ENCODE measurements around the gene SEMA6D. TPM values are rescaled to one million over a fixed set of nuclear protein-coding genes. Genes with fewer than 3 reads are reported as not detected.

The SEMA6D gene
- total RNA-seq, 4 donors from 2014 or later, result 6.3 to 22.0 (median 13.4) TPM

DNA sequence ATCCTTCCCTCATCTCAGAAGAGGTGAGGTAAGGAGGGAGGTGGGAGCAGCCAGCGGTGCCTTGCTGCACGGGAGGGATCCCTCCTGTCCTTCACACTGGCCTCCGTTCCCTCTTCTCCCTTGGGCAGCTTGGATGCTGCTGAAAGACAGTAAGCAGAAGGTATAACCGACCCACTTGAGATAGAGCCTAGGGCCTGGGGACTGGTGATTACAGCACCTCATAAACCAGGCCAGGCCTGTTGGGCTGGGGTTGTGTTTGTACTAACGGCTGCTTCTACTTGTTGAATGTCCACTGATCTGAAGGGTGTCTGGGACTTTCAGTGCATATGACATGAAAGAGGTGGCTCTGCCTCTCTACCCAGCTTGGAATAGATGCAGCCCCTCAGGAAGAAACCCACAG lies 25.0 kb downstream of the SEMA6D start:
- Histone ChIP-seq H3K4me1 (no peaks in the 10 kb centered on the region), H3K4me3 (no peak overlapping the region), H3K9me3 (no peaks in the 10 kb centered on the region), H3K27ac (no peak overlapping the region), H3K36me3 (no peaks in the 10 kb centered on the region), H3K27me3 (no peaks in the 10 kb centered on the region)
- DNase-seq (ENCODE audit: low spot score in 2 of 2), result no peak
- no peak for TF ChIP-seq POLR2A (IDR thresholded peaks at IDR 0.05)
- 85% methylated on average over 5 of the region's 5 CpGs for WGBS

DNA sequence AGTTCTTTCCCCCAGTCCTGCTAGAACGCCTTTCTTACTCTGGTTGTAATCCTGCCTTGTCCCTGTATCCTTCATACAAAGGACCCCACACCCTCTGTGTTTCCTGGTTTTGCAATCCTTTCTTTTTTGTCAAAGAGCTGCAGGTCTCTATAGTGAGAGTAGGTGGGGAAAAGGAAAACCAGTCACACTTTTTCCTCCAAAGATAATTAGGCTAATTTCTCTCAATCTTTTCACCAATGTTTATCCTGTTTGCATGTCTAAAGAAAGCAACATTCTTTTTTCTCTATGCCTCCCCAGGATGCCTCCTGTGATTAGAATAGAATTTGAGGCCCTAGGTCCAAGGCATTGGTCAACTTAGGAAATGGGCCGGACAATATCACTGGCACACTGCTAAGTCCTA lies 25.4 kb downstream of the SEMA6D start:
- WGBS, result 89% methylated on average over 2 of the region's 2 CpGs

DNA sequence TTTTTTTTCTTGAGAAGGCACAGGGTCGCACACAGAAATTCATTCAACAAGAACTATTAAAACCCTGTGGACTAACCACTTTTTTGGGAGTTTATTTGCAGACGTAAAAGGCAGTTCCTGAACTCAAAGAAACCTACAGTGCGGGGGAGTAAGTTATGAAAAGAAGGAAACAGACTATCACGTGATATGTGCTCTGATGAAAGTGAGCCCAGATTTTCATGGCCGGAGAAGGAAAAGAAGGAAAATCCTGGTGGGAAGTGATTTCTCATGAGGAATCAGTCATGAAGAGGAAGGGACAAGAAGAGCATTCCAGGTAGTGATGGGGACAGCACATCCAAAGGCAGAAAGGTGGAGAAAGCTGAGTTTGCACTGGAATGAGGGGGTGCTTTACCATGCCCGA lies 26.1 kb downstream of the SEMA6D start:
- Histone ChIP-seq H3K27ac (no peak overlapping the region), H3K4me1 (no peaks in the 10 kb centered on the region), H3K4me3 (no peak overlapping the region), H3K27me3 (no peaks in the 10 kb centered on the region), H3K9me3 (no peaks in the 10 kb centered on the region), H3K36me3 (no peaks in the 10 kb centered on the region)
- no peak for DNase-seq (ENCODE audit: low spot score in 2 of 2)
- TF ChIP-seq POLR2AphosphoS5 (IDR thresholded peaks at IDR 0.05) (no peak), POLR2A (IDR thresholded peaks at IDR 0.05) (no peak), EP300 (IDR thresholded peaks at IDR 0.05) (no peak)
- TF ChIP-seq, protein P1, sequence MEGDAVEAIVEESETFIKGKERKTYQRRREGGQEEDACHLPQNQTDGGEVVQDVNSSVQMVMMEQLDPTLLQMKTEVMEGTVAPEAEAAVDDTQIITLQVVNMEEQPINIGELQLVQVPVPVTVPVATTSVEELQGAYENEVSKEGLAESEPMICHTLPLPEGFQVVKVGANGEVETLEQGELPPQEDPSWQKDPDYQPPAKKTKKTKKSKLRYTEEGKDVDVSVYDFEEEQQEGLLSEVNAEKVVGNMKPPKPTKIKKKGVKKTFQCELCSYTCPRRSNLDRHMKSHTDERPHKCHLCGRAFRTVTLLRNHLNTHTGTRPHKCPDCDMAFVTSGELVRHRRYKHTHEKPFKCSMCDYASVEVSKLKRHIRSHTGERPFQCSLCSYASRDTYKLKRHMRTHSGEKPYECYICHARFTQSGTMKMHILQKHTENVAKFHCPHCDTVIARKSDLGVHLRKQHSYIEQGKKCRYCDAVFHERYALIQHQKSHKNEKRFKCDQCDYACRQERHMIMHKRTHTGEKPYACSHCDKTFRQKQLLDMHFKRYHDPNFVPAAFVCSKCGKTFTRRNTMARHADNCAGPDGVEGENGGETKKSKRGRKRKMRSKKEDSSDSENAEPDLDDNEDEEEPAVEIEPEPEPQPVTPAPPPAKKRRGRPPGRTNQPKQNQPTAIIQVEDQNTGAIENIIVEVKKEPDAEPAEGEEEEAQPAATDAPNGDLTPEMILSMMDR (IDR thresholded peaks at IDR 0.05), result no peak
- WGBS, result 85% methylated on average over 6 of the region's 6 CpGs

More for the DNA sequence above, 25.4 kb downstream of the SEMA6D start:
- Histone ChIP-seq H3K27ac (no peak overlapping the region), H3K4me1 (no peaks in the 10 kb centered on the region), H3K27me3 (no peaks in the 10 kb centered on the region), H3K4me3 (no peak overlapping the region), H3K9me3 (no peaks in the 10 kb centered on the region), H3K36me3 (no peaks in the 10 kb centered on the region)
- DNase-seq (ENCODE audit: low spot score in 2 of 2), result no peak
- no peak for TF ChIP-seq EP300 (IDR thresholded peaks at IDR 0.05)
- TF ChIP-seq POLR2A (IDR thresholded peaks at IDR 0.05), result no peak
- TF ChIP-seq, protein P1 (IDR thresholded peaks at IDR 0.05), result no peak
- no peak for TF ChIP-seq POLR2AphosphoS5 (IDR thresholded peaks at IDR 0.05)

DNA sequence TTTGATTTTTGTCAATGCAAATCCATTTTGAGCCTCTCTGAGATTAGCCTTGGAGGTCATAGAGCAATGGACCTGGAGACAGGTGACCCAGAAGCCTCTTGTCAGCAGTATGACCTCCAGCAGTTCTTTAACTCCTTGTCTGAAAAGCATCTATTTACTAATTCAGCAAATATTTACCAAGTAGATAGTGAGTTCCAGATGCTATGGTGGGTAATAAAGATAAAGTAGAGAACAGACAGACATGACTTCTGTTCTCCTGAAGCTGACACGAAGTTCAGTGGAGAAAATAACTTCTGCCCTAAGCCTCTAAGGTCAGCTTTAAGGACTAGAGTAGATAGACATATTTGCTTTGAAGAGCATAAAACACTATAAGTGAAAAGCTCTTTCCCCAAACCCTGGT lies 26.6 kb downstream of the SEMA6D start:
- WGBS, result 76% methylated on average over 1 of the region's 1 CpG
- DNase-seq (ENCODE audit: low spot score in 2 of 2), result no peak
- H3K27ac ChIP-seq, result no peak overlapping the region
- TF ChIP-seq, protein P1 (IDR thresholded peaks at IDR 0.05), result no peak
- TF ChIP-seq EP300 (IDR thresholded peaks at IDR 0.05) (no peak), POLR2AphosphoS5 (IDR thresholded peaks at IDR 0.05) (no peak), POLR2A (IDR thresholded peaks at IDR 0.05) (no peak)
- no peak overlapping the region for H3K4me3 ChIP-seq
- no peaks in the 10 kb centered on the region for H3K4me1 ChIP-seq
- no peaks in the 10 kb centered on the region for H3K36me3 ChIP-seq
- H3K27me3 ChIP-seq, result no peaks in the 10 kb centered on the region
- no peaks in the 10 kb centered on the region for H3K9me3 ChIP-seq

DNA sequence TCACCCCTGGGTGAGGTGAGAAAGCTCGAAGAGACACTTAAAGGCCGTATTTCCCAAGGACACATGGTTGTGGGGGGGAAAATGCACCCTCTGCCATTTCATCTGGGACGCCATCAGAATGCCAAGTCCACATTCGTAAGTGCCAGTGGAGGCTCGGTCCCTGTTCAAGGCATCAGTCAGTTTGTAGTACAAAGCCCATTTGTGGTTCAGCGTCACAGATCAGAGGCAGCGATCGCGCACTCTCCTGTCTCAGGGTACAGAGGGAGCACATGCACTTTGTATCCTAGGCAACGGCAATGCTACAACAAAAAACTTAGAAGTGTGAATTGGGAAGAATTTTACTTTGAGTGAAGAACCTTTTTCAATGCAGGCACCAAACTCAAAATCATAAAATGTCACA lies 27.2 kb downstream of the SEMA6D start:
- no peaks in the 10 kb centered on the region for H3K9me3 ChIP-seq
- DNase-seq (ENCODE audit: low spot score in 2 of 2), result no peak
- no peaks in the 10 kb centered on the region for H3K4me1 ChIP-seq
- WGBS, result 90% methylated on average over 10 of the region's 10 CpGs
- no peaks in the 10 kb centered on the region for H3K36me3 ChIP-seq
- H3K27me3 ChIP-seq, result no peaks in the 10 kb centered on the region
- no peak overlapping the region for H3K4me3 ChIP-seq
- no peak for TF ChIP-seq POLR2AphosphoS5 (IDR thresholded peaks at IDR 0.05)
- TF ChIP-seq, protein P1 (IDR thresholded peaks at IDR 0.05), result no peak
- no peak for TF ChIP-seq EP300 (IDR thresholded peaks at IDR 0.05)
- TF ChIP-seq POLR2A (IDR thresholded peaks at IDR 0.05), result no peak
- H3K27ac ChIP-seq, result no peak overlapping the region

DNA sequence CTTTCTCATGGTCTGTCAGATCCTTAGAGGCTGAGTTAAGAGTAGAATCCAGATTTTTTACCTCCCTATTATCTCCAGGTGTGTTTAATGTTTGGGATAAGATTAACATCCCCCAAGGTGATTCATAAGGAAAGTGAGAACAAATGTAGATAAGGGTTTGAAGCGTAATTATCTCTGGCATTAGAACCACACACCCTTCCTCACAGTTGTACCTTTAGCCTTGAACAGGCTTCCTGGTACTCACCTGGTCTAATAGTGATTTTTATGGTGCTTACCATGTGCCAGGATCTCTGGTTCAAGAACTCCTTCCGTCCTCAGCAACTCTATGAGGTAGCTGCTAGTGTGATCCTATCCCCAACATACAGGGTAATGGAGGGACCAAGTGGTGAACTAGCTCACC lies 27.7 kb downstream of the SEMA6D start:
- no peak overlapping the region for H3K27ac ChIP-seq
- H3K36me3 ChIP-seq, result no peaks in the 10 kb centered on the region
- no peaks in the 10 kb centered on the region for H3K9me3 ChIP-seq
- TF ChIP-seq, protein P1 (IDR thresholded peaks at IDR 0.05), result no peak
- no peak for TF ChIP-seq EP300 (IDR thresholded peaks at IDR 0.05)
- TF ChIP-seq POLR2AphosphoS5 (IDR thresholded peaks at IDR 0.05), result no peak
- TF ChIP-seq POLR2A (IDR thresholded peaks at IDR 0.05), result no peak
- WGBS, result 94% methylated on average over 2 of the region's 2 CpGs
- H3K4me1 ChIP-seq, result no peaks in the 10 kb centered on the region
- H3K4me3 ChIP-seq, result no peak overlapping the region
- H3K27me3 ChIP-seq, result no peaks in the 10 kb centered on the region
- DNase-seq (ENCODE audit: low spot score in 2 of 2), result no peak

All from suprapubic skin (tissue), 4 donors.